Liver (tissue), 9 donors: ENCODE data around the gene FBP1. TPM values are rescaled to one million over a fixed set of nuclear protein-coding genes. Genes with fewer than 3 reads are reported as not detected.

Source experiments
- DNase-seq: peaks from one replicate; pipeline ENCODE4 v3.0.0-alpha.2; 2017; ENCODE audit warnings: low spot score
- H3K27ac ChIP-seq, 2 donors: one replicate each; pipeline ENCODE4 v1.7.0; 2013; ENCODE audit warnings: inconsistent platforms in 2 of 2, low read length in 2 of 2, control low read depth in 1 of 2, low read depth in 1 of 2, mild to moderate bottlenecking in 1 of 2
- H3K27me3 ChIP-seq, 4 donors: one replicate each; pipeline versions ENCODE4 v1.6.1 to v1.7.0; 2013; ENCODE audit warnings: low read length in 3 of 4, inconsistent platforms in 1 of 4, mild to moderate bottlenecking in 1 of 4, moderate library complexity in 1 of 4; ENCODE audit not compliant: control insufficient read depth in 4 of 4, insufficient read depth in 4 of 4
- H3K36me3 ChIP-seq, 4 donors: one replicate each; pipeline versions ENCODE4 v1.6.1 to v1.7.0; 2013; ENCODE audit warnings: low read length in 3 of 4, mild to moderate bottlenecking in 3 of 4, low read depth in 1 of 4, moderate library complexity in 1 of 4; ENCODE audit not compliant: control insufficient read depth in 4 of 4, insufficient read depth in 3 of 4
- H3K4me1 ChIP-seq, 4 donors: one replicate each; pipeline versions ENCODE4 v1.6.1 to v1.7.0; 2013; ENCODE audit warnings: low read length in 3 of 4, mild to moderate bottlenecking in 3 of 4, moderate library complexity in 1 of 4; ENCODE audit not compliant: control insufficient read depth in 4 of 4, insufficient read depth in 4 of 4
- H3K4me3 ChIP-seq, 3 donors: one replicate each; pipeline versions ENCODE4 v1.6.1 to v1.7.0; 2013; ENCODE audit warnings: low read length in 3 of 3, control low read depth in 1 of 3, low read depth in 1 of 3, mild to moderate bottlenecking in 1 of 3
- H3K9ac ChIP-seq, 2 donors: one replicate each; pipeline ENCODE4 v1.7.0; 2013; ENCODE audit warnings: low read length in 2 of 2, mild to moderate bottlenecking in 2 of 2, moderate library complexity in 2 of 2, control low read depth in 1 of 2, low read depth in 1 of 2
- H3K9me3 ChIP-seq, 4 donors: one replicate each; pipeline versions ENCODE4 v1.6.1 to v1.7.0; 2013; ENCODE audit warnings: low read length in 3 of 4; ENCODE audit not compliant: control insufficient read depth in 4 of 4
- EGR1 ChIP-seq, 2 donors: IDR thresholded peaks; 2 replicates each; pipeline ENCODE4 v1.6.1; 2016 to 2018; ENCODE audit warnings: antibody characterized with exemption in 2 of 2, low read depth in 2 of 2
- FOXA1 ChIP-seq: IDR thresholded peaks from 2 replicates; pipeline ENCODE4 v1.6.1; 2016; ENCODE audit warnings: antibody characterized with exemption
- FOXA2 ChIP-seq: IDR thresholded peaks from 2 replicates; pipeline ENCODE4 v1.6.1; 2016; ENCODE audit warnings: antibody characterized with exemption
- GABPA ChIP-seq, 2 donors: IDR thresholded peaks in 1 of 2; conservative IDR thresholded peaks in 1 of 2; 2 replicates each; pipeline ENCODE4 v1.6.1; 2016; ENCODE audit warnings: antibody characterized with exemption in 2 of 2, mild to moderate bottlenecking in 1 of 2, moderate library complexity in 1 of 2
- HNF4A ChIP-seq, 2 donors: conservative IDR thresholded peaks; 2 replicates each; pipeline ENCODE4 v1.6.1; 2016; ENCODE audit warnings: antibody characterized with exemption in 2 of 2, mild to moderate bottlenecking in 2 of 2
- HNF4G ChIP-seq: IDR thresholded peaks from 2 replicates; pipeline ENCODE4 v1.6.1; 2016; ENCODE audit warnings: antibody characterized with exemption
- JUND ChIP-seq, 2 donors: IDR thresholded peaks; 2 replicates each; pipeline ENCODE4 v1.6.1; 2016; ENCODE audit warnings: antibody characterized with exemption in 2 of 2
- NR2F2 ChIP-seq: IDR thresholded peaks from 2 replicates; pipeline ENCODE4 v1.6.1; 2016; ENCODE audit warnings: antibody characterized with exemption
- RAD21 ChIP-seq, 2 donors: IDR thresholded peaks; 2 replicates each; pipeline ENCODE4 v1.6.1; 2016; ENCODE audit warnings: antibody characterized with exemption in 2 of 2, mild to moderate bottlenecking in 2 of 2
- RXRA ChIP-seq, 2 donors: IDR thresholded peaks; 2 replicates each; pipeline ENCODE4 v1.6.1; 2017 to 2018; ENCODE audit warnings: antibody characterized with exemption in 2 of 2, mild to moderate bottlenecking in 1 of 2
- SP1 ChIP-seq: IDR thresholded peaks from 2 replicates; pipeline ENCODE4 v1.6.1; 2018; ENCODE audit warnings: antibody characterized with exemption, mild to moderate bottlenecking
- TAF1 ChIP-seq: conservative IDR thresholded peaks from 2 replicates; pipeline ENCODE4 v1.6.1; 2016; ENCODE audit warnings: antibody characterized with exemption, mild to moderate bottlenecking
- YY1 ChIP-seq: IDR thresholded peaks from 2 replicates; pipeline ENCODE4 v1.6.1; 2016; ENCODE audit warnings: antibody characterized with exemption, mild to moderate bottlenecking
- WGBS: extraction: QIAGEN DNeasy Blood & Tissue Kit; methylation state at CpG from one replicate; pipeline ENCODE4 v1.1.7; 2013; 5-methylcytosine and 5-hydroxymethylcytosine counted together
- polyA plus RNA-seq, 2 donors: library from polyadenylated mRNA; stranded (reverse) in 1 of 2; unstranded in 1 of 2; fragments of 200-250 nt in 1 of 2; fragments of >200 nt in 1 of 2; fragmentation: Nextera tagmentation in 1 of 2; extraction: Ambion mirVana in 1 of 2; gene quantifications; one replicate each; pipeline versions ENCODE4 v1.2.1 to v1.2.3, GENCODE V29; 2013 to 2015
- total RNA-seq, 2 donors: library from RNA; depleted of rRNA; stranded (reverse); fragments of >200 nt; gene quantifications; one replicate each; pipeline ENCODE4 v1.2.3, GENCODE V29; 2014
- TF ChIP-seq, protein P1 (sequence below): IDR thresholded peaks from 2 replicates; pipeline ENCODE4 v1.6.1; 2016; ENCODE audit warnings: antibody characterized with exemption, mild to moderate bottlenecking
- TF ChIP-seq, protein P2 (sequence below): IDR thresholded peaks from 2 replicates; pipeline ENCODE4 v1.6.1; 2016; ENCODE audit warnings: antibody characterized with exemption
- TF ChIP-seq, protein P3 (sequence below): IDR thresholded peaks from 2 replicates; pipeline ENCODE4 v1.6.1; 2016; ENCODE audit warnings: antibody characterized with exemption
- TF ChIP-seq, protein P4 (sequence below): IDR thresholded peaks from 2 replicates; pipeline ENCODE4 v1.6.1; 2016; ENCODE audit warnings: antibody characterized with exemption
- donor health status: healthy.
- donor health status: healthy.
- donor health status: healthy.
- donor health status: healthy.
- donor health status: healthy.

The FBP1 gene
- total and polyA plus RNA-seq, 4 donors = 27.8 to 574 (median 317) TPM

DNA sequence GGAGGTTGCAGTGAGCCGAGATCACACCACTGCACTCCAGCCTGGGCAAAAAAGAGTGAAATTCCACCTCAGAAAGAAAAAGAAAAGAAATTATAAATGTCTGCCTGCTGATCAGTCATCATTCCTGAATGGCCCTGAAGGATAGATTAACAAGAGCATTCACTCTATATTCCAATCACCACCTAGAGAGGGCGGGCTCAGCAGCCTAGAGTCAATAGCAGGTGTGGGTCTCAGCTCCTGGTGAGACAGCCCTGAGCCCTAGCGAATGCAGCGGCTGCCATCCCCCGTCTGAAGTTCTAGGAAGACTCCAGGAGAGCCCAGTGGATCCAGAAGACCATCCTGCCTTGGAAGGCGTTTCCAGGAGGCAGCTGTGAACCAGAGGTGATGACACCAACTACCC is 12.0 kb downstream of the FBP1 start:
- H3K4me3 ChIP-seq = no peak overlapping the region
- WGBS = 89% methylated on average over 6 of the region's 6 CpGs
- no peak for TF ChIP-seq YY1
- TF ChIP-seq, protein P1, sequence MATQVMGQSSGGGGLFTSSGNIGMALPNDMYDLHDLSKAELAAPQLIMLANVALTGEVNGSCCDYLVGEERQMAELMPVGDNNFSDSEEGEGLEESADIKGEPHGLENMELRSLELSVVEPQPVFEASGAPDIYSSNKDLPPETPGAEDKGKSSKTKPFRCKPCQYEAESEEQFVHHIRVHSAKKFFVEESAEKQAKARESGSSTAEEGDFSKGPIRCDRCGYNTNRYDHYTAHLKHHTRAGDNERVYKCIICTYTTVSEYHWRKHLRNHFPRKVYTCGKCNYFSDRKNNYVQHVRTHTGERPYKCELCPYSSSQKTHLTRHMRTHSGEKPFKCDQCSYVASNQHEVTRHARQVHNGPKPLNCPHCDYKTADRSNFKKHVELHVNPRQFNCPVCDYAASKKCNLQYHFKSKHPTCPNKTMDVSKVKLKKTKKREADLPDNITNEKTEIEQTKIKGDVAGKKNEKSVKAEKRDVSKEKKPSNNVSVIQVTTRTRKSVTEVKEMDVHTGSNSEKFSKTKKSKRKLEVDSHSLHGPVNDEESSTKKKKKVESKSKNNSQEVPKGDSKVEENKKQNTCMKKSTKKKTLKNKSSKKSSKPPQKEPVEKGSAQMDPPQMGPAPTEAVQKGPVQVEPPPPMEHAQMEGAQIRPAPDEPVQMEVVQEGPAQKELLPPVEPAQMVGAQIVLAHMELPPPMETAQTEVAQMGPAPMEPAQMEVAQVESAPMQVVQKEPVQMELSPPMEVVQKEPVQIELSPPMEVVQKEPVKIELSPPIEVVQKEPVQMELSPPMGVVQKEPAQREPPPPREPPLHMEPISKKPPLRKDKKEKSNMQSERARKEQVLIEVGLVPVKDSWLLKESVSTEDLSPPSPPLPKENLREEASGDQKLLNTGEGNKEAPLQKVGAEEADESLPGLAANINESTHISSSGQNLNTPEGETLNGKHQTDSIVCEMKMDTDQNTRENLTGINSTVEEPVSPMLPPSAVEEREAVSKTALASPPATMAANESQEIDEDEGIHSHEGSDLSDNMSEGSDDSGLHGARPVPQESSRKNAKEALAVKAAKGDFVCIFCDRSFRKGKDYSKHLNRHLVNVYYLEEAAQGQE = no peak
- no peak for TF ChIP-seq HNF4G
- TF ChIP-seq RXRA (IDR thresholded peaks at IDR 0.05) = no peak
- TF ChIP-seq RAD21 (IDR thresholded peaks at IDR 0.05) = no peak

DNA sequence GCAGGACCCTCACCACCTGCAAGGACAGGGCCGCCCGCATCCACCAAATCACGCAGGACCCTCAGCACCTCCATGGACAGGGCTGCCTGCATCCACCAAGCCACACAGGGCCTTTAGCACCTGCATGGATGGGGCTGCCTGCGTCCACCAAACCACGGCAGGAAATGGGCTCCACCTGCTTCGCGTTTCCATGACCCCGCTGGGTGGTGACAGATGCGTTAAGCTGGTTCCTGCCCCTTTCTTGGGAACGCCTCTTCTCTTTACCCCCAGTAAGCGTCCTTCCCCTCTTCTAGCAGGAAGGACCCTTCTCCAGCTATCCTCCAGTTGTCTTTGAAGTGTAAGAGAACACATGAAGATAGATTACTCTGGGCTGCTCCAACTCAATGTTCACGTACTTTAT is 13.5 kb downstream of the FBP1 start:
- TF ChIP-seq YY1 (no peak), GABPA (IDR thresholded peaks at IDR 0.05 in 1 of 2, conservative IDR thresholded peaks at IDR 0.05 in 1 of 2) (no peak), HNF4G (no peak), RAD21 (IDR thresholded peaks at IDR 0.05) (no peak), EGR1 (IDR thresholded peaks at IDR 0.05; ENCODE audit: low read depth in 2 of 2) (no peak), TAF1 (no peak), FOXA2 (no peak)
- TF ChIP-seq, protein P1 = no peak
- H3K27ac ChIP-seq = peak overlapping the region in 1 of 2 donors; percentile 33
- H3K4me3 ChIP-seq = no peak overlapping the region
- 78% methylated on average over 12 of the region's 12 CpGs for WGBS
- H3K9me3 ChIP-seq = no peaks in the 10 kb centered on the region
- no peak for DNase-seq
- peaks cover 8 to 44% (median 29%) of the 10 kb centered on the region in 4 donors for H3K4me1 ChIP-seq
- peaks cover 0 to 21% (median 8%) of the 10 kb centered on the region in 4 donors for H3K36me3 ChIP-seq
- H3K27me3 ChIP-seq = no peaks in the 10 kb centered on the region
- H3K9ac ChIP-seq = no peak overlapping the region

More for the DNA sequence above, 12.0 kb downstream of the FBP1 start:
- Histone ChIP-seq H3K36me3 (peaks cover 0 to 14% (median 5%) of the 10 kb centered on the region in 4 donors), H3K9ac (no peak overlapping the region), H3K27me3 (no peaks in the 10 kb centered on the region), H3K9me3 (no peaks in the 10 kb centered on the region), H3K4me1 (peaks cover 8 to 58% (median 42%) of the 10 kb centered on the region in 4 donors), H3K27ac (peak overlapping the region in 1 of 2 donors; percentile 28)
- no peak for DNase-seq

DNA sequence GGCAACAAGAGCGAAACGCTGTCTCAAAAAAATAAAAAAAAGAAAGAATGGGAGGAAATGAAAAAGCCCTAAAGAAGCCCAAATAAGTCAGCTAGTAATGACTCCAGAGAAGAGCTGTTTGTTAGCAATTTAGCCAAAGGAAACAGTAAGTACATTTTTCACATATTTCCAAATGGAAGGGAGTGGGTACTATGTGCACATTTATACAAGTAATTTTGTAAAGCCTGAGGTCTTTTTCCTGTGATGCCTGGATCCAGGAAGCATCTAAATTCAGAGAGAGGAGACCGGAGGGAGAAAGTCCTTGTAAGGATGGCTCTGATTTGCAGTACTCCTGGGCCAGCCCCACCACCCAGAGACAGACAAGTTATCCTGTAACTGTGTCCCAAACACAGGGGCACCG is 14.7 kb downstream of the FBP1 start:
- peaks cover 2 to 22% (median 14%) of the 10 kb centered on the region in 4 donors for H3K36me3 ChIP-seq
- H3K4me1 ChIP-seq = peaks cover 5 to 32% (median 18%) of the 10 kb centered on the region in 4 donors
- TF ChIP-seq SP1 = no peak
- no peak for TF ChIP-seq TAF1
- TF ChIP-seq EGR1 (IDR thresholded peaks at IDR 0.05; ENCODE audit: low read depth in 2 of 2) = no peak
- no peak for TF ChIP-seq JUND (IDR thresholded peaks at IDR 0.05)
- TF ChIP-seq, protein P2, sequence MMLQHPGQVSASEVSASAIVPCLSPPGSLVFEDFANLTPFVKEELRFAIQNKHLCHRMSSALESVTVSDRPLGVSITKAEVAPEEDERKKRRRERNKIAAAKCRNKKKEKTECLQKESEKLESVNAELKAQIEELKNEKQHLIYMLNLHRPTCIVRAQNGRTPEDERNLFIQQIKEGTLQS = no peak
- no peak for TF ChIP-seq FOXA1
- TF ChIP-seq, protein P3, sequence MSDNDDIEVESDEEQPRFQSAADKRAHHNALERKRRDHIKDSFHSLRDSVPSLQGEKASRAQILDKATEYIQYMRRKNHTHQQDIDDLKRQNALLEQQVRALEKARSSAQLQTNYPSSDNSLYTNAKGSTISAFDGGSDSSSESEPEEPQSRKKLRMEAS = no peak
- no peak for TF ChIP-seq HNF4G
- TF ChIP-seq FOXA2 = no peak
- TF ChIP-seq RAD21 (IDR thresholded peaks at IDR 0.05) = no peak
- TF ChIP-seq, protein P4, sequence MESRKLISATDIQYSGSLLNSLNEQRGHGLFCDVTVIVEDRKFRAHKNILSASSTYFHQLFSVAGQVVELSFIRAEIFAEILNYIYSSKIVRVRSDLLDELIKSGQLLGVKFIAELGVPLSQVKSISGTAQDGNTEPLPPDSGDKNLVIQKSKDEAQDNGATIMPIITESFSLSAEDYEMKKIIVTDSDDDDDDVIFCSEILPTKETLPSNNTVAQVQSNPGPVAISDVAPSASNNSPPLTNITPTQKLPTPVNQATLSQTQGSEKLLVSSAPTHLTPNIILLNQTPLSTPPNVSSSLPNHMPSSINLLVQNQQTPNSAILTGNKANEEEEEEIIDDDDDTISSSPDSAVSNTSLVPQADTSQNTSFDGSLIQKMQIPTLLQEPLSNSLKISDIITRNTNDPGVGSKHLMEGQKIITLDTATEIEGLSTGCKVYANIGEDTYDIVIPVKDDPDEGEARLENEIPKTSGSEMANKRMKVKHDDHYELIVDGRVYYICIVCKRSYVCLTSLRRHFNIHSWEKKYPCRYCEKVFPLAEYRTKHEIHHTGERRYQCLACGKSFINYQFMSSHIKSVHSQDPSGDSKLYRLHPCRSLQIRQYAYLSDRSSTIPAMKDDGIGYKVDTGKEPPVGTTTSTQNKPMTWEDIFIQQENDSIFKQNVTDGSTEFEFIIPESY = no peak
- TF ChIP-seq YY1 = no peak
- no peak for TF ChIP-seq NR2F2
- no peak for TF ChIP-seq HNF4A (conservative IDR thresholded peaks at IDR 0.05)
- no peak for DNase-seq
- H3K4me3 ChIP-seq = no peak overlapping the region
- no peaks in the 10 kb centered on the region for H3K27me3 ChIP-seq
- WGBS = 78% methylated on average over 4 of the region's 4 CpGs
- H3K9me3 ChIP-seq = no peaks in the 10 kb centered on the region
- peak overlapping the region in 1 of 2 donors; percentile 4 for H3K27ac ChIP-seq
- H3K9ac ChIP-seq = no peak overlapping the region
